ENCODE results near the gene POLE.

DNA sequence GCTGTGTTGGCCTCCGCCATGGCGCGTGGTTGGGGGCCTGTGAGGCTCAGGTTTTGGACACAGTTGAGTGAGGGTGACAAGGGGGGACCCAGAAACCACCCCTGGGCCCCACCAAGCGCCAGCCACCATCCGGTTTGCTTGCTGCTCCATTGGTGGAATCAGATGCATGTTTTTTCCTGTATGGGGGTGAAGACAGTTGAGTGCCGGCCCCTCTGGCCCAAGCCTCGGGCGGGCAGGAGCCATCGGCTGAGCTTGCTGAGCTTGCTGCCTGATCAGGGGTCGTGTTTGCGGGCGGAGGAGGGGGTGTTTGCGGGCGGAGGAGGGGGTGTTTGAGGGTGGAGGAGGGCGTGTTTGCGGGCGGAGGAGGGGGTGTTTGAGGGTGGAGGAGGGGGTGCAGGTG lies 29.9 kb upstream of the POLE start:
- TF ChIP-seq POLR2A (IDR thresholded peaks at IDR 0.05) = no peak
- TF ChIP-seq, protein P1, sequence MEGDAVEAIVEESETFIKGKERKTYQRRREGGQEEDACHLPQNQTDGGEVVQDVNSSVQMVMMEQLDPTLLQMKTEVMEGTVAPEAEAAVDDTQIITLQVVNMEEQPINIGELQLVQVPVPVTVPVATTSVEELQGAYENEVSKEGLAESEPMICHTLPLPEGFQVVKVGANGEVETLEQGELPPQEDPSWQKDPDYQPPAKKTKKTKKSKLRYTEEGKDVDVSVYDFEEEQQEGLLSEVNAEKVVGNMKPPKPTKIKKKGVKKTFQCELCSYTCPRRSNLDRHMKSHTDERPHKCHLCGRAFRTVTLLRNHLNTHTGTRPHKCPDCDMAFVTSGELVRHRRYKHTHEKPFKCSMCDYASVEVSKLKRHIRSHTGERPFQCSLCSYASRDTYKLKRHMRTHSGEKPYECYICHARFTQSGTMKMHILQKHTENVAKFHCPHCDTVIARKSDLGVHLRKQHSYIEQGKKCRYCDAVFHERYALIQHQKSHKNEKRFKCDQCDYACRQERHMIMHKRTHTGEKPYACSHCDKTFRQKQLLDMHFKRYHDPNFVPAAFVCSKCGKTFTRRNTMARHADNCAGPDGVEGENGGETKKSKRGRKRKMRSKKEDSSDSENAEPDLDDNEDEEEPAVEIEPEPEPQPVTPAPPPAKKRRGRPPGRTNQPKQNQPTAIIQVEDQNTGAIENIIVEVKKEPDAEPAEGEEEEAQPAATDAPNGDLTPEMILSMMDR (IDR thresholded peaks at IDR 0.05) = no peak

Measured in esophagus squamous epithelium (tissue), 4 donors.